Dermis microvascular lymphatic vessel endothelial cell (primary cell): Measurements from ENCODE around the gene TENT5C. TPM values are rescaled to one million over a fixed set of nuclear protein-coding genes. Genes with fewer than 3 reads are reported as not detected.
"Not testable (repeated sequence)": the region's sequence is repeated elsewhere in the genome, so short reads cannot be mapped to it uniquely, and the experiment has no call there.

ENCODE experiments used
- DNase-seq, 2 donors: peaks; one replicate each; pipeline versions ENCODE4 v3.0.0 to v3.0.0-alpha.2; 2010; ENCODE audit warnings: low read depth in 2 of 2
- total RNA-seq: library from RNA; depleted of rRNA; stranded (reverse); fragments of >200 nt; gene quantifications from 2 replicates; pipeline ENCODE4 v1.2.1, GENCODE V29; 2014

Gene TENT5C
- total RNA-seq, result 0.64 and 1.9 TPM in 2 replicates

DNA sequence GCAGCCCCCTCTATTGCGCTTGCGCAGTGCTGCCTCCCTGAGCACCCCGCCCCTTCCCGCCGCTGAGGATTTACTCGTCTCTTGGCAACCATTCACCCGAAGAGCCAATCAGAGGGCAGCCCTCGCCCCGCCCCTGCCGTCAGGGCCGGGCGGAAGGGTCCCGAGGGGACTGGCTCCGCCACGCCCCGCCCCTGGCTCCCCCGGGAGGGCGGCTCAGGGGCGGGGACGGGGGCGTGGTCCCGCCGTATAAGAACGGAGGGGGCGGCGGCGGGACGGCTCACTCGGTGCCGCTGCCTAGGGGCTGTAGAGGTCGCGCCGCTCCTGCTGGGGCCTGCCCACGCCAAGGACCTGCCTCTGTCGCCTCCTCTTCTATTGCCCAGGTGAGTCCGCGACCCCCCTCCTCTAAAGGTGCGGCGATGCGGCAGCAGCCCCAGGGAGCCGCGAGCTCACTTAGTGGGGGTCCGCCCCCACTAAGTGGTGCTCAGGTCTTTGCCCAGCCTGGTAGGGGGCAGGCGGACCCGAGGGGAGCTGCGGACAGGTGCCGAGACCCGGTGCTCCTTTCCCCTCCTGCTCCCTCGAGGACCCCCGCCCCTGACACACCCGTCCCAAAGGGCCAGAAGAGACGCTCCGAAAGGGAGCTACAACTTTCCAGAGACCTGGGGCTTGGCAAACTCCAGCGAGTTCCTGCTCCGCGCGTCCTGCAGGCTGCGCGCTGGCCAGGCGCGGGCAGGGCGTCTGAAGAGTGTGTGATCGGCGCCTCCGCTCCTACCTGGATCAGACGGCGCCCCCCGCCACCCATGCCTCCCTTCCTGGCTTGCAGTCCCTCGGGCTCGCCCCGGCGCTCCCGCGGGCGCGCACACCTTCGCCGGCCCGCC is at the start of gene TENT5C:
Gene TENT5C, plus strand, starts transcription at position 275 of the 875 bp plus-strand sequence. CDS start 16,821 bp downstream, outside the sequence.
- DNase-seq, result peak; percentile 92 to 96

GRCh38 chr1:117556341-117556740 is 49.5 kb upstream of the TENT5C start:
- no peak for DNase-seq

DNA sequence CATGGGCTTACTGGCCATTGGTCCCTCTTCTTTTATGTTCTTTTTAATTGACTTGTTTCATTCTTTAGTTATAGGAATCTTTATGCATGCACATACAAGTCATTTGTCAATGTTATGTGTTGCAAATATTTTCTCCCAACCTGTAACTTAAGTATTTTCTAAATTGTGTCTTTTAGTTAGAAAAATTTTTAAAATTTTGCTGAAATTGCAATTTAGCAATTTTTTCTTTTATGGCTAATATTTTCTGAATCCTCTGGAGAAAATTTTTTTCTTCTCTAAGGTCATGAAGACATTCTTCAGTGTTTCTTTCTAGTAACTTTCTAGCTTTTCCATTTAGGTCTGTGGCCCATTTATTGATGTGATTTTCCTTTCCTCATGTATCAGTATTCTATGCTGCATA is 48.9 kb upstream of the TENT5C start:
- no peak for DNase-seq

- DNase-seq, result not testable (repeated sequence)
Measured at GRCh38 chr1:117558451-117558850, 47.4 kb upstream of the TENT5C start.

DNA sequence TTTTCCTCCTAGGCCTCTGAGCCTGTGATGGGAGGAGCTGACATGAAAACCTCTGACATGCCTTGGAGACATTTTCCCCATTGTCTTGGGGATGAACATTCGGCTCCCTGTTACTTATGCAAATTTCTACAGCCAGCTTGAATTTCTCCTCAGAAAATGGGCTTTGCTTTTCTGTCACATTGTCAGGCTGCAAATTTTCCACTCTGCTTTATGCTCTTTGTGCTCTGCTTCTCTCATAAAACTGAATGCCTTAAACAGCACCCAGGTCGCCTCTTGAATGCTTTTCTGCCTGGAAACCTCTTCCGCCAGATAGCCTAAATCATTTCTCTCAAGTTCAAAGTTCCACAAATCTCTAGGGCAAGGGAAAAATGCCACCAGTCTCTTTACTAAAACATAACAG is 46.7 kb upstream of the TENT5C start:
- no peak for DNase-seq

DNA sequence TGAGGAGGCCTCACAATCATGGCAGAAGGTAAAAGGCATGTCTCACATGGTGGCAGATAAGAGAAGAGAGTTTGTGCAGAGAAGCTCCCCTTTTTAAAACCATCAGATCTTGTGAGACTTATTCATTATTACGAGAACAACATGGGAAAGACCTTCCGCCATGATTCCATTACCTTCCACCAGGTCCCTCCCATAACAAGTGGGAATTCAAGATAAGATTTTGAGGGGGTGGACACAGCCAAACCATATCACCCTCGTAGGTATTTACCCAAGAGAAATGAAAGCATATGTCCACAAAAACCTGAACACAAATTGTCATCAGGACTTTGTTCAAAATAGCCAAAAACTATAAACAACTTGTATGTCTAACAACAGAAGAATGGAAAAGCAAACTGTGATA is 45.9 kb upstream of the TENT5C start:
- no peak for DNase-seq

- no peak for DNase-seq
Measured at GRCh38 chr1:117561071-117561470, 44.8 kb upstream of the TENT5C start.

- no peak for DNase-seq
Measured at GRCh38 chr1:117561551-117561950, 44.3 kb upstream of the TENT5C start.

DNA sequence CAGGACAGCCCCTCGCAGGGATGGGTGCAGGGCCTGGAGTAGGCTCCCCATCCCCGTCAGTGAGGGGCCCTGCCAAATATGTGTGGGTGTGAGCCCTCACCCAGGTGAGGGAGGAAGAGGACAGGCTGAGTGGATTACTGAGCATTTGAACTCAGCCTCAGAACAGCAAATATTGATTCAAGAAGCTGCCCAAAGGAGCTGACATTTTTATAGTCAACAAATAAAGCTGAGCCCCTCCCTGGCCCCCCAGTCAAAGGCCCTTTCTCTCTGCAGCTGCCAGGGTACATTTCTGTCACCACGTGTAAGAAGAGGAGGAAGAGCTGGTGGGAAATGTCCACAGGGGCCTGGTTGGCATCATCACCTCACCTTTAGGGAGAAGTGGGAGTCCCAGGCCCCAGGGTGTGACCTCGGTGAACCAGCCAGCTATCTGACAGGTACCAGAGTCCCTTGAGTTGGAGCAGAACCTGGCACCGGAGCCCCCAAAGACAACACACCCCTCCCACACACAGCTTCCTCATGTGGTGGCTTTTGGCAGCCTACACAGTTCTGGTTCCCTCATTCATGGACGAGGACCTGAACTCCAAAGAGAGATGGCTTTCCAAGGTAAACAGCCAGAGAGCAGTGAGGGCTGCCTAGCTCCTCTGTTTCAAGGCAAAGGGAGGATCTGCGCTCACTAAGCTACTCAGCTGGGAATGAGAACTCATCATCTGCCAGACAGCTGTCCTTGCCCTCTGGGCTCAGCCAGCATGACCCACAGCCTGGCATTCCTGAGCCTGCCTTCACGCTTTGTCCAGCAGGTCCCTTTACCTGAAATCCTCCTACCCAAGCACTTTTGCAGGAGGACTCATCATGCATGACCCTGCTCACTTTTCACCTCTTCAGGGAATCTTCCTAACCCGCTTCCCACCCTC is 43.0 kb upstream of the TENT5C start:
- no peak for DNase-seq

GRCh38 chr1:117563492-117563875 is 42.4 kb upstream of the TENT5C start:
- DNase-seq, result no peak

GRCh38 chr1:117564227-117565075 is 41.4 kb upstream of the TENT5C start:
- DNase-seq, result no peak

DNA sequence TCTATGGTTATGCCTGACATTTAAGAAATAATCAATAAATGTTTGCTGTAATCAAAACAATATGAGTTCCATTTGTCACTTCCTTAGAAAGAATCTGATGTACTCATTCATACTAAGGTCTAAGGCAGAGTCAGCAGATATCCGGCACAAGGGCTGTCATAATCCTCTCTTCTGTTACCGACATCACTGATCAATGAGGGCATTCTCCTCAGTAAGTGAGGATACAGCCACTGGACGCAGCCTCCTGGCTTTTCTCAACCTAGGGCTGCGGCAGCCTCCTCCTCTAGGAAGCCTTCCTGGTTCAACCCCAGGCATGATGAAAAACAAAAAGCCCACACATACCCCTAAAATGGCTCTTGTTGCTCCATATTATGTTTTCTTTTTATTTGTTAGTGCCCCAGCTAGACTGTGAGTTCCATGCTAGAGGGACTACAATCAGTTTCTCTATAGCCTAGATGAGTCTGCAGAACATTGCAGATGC is 40.7 kb upstream of the TENT5C start:
- no peak for DNase-seq

GRCh38 chr1:117565745-117566455 is 39.9 kb upstream of the TENT5C start:
- DNase-seq, result no peak

- DNase-seq, result no peak
Measured at GRCh38 chr1:117566556-117566955, 39.3 kb upstream of the TENT5C start.

DNA sequence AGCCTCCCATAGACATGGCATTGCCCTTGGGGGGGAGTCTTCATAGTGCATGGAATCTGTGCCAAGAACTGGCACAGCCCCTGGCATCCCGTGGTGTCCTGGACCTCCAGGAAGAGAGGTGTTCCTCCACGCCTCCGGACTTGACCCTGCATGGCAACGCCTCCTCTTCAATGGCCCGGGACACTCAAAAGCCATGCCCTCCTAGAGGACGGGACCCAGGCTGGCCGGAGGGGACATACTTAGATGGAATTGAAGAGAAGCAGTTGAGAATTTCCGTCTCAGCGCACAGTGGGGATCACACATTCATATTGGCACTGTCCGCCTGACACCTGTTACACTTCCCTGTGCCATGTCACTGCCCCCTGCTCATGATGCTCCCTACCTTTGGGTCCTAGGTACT is 38.4 kb upstream of the TENT5C start:
- no peak for DNase-seq

DNA sequence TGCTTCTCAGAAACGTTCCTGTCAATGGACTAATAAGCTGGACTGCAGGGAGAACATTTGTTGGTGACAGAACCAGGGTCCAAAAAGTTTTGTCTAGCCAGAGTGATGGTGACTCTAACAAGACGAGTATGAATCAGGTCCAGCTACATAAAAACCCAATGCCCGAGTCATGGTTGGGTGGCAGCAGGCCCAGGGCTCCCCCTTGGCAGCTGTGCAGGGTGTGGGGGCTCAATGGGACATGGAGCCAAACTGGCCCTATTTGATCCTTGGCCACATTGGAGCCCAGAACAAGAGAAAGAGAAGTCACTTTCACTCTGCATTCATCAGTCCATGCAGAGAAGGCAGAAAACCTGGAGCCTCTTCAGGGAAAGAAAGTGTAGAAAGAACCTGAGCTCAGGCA is 37.9 kb upstream of the TENT5C start:
- DNase-seq, result no peak

GRCh38 chr1:117568999-117569398 is 36.8 kb upstream of the TENT5C start:
- no peak for DNase-seq

DNA sequence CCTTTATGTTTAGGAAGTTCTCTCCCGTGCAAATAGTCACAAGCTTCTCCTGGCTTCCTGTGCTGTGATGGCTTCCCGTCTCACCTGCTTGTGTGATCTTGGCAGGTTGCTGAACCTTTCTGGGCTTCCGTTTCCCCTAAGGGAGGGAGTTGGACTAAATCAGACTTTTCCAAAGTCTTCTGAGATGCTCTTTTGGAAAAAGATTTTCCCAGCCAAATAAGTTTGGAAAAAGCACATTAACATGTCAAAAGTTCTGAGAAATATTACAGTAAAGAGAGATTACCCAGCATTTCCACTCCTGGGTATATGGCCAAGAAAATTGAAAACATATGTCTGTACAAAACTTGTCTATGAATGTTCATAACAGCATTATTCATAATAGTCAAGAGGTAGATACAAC is 36.0 kb upstream of the TENT5C start:
- DNase-seq, result no peak

DNA sequence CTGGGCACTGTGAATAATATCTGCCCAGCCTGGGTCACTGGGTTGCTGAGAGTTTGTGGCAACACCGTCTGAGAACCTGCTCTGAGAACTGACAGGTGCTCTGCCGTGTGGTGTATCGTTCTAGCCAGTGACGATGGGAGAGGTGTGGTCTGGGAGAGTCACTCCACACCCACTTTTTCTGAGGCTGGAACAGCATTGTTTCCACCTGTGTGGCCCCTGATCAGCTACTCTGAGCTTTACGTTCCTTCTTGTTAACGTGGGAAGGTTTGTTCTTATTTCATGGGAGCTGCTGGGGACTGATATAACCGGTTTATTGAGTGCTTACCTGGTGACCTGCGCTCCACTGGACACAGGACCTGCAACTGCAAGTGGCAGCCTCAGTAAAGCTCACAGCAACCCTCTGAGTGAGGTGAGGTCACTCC is 34.8 kb upstream of the TENT5C start:
- no peak for DNase-seq

GRCh38 chr1:117571496-117571895 is 34.4 kb upstream of the TENT5C start:
- DNase-seq, result no peak

- no peak for DNase-seq
Measured at GRCh38 chr1:117572546-117572945, 33.3 kb upstream of the TENT5C start.
